Activated T-cell treated with anti-CD3 and anti-CD28 coated beads, Interleukin-2, amount 50 U/mL, for 1 hour (primary cell): ENCODE measurements around the gene PDXDC1.
"Not testable (repeated sequence)": the region's sequence is repeated elsewhere in the genome, so short reads cannot be mapped to it uniquely, and the experiment has no call there.

Experiments used
- DNase-seq: peaks from one replicate; pipeline ENCODE4 v3.0.0-alpha.2; 2020

PDXDC1 gene

DNA sequence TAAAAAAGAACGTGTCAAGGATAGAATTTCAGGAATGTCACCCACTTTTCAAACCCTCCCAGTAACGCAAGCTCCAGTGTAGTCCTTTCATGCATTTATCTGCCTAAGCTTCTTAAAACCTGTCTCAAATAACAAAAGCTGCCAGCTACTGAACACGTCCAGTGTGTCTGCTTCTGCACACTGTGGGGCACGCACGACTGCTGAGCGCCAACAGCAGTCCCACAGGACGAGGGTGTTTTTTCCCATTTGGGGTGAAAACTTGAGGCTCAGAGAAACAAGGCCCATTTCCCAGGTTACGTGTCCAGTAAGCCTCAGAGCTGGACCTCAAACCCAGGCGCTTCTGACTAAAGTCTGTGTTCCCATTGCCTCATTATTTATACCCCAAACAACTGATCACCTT is 63.9 kb downstream of the PDXDC1 start:
- DNase-seq = no peak

DNA sequence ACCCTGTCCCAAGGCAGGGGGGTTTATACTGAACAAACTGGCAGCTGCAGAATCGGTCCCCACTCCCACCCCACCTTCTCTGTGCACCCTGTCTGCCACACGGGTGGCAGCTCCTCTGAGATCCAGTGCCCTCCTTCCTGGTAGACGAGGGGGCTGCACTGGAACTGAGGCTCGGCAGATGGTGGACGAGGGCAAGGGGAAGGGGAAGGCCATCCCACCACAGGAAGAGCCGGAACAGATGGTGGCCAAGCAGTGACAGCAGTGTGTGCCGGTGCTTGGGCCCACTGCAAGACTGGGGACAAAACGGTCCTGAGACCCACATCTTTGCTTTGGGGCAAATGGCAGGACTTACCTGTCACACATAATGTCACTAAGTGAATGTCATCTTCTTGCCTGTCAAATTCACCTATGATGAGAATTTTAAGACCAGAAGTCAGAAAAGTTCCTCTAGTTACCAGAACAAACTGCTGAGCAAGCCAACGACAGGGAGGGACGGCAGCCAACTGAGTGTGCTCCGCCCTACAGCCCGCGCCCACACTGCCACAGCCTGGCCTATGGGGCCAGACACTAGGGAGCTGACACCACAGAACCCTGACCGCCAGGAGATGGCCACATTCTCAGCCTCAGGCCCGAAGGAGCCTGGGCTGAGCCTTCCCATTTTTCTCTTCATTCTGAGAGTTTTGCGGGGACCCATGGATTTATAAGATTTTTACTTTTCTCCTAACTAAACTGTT is 66.6 kb downstream of the PDXDC1 start:
- DNase-seq = no peak

DNA sequence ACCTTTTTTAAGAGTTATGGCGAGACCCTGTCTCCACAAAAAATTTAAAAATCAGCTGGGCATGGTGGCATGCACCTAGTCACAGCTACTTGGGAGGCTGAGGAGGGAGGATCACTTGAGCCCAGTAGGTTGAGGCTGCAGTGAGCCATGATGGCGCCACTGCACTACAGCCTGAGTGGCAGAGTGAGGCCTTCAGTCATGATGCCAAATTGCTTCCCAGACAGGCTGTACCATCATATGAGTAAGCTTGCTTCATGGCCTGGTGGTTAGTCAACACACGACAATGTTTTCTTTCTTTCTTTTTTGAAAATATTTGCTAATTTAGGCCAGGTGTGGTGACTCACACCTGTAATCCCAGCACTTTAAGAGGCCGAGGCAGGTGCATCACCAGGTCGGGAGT is 68.5 kb downstream of the PDXDC1 start:
- no peak for DNase-seq

DNA sequence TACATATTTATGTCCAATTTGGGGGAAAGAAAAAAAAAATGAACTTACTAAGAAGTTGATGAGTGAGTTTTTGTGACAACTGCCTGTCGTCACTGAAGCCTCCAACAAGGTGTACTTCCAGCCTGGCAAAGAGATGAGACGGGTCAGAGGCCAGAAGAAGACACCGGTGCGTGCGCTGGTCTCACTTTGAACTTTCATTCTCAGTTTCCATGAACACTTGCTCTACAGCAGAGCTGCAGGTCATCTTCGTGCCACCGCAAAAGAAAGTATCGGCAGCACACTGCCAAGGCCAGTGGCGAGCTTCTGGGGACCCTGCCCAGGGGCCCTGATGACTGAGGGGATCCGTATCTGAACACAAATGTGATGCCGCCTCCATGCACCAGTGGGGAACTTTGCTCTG is 69.5 kb downstream of the PDXDC1 start:
- no peak for DNase-seq

DNA sequence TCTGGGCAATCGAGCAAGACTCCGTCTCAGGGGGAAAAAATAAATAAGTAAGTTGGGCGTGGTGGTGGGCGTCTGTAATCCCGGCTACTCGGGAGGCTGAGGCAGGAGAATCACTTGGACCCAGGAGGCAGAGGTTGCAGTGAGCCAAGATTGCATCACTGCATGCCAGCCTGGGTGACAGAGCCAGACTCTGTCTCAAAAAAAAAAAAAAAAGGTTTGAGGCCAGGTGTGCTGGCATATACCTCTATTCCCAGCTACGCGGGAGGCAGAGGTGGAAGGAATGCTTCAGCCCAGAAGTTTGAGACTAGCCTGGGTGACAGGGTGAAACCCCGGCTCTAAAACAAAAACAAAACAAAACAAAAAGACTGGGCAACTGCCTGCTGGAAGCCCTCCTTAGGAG is 70.4 kb downstream of the PDXDC1 start:
- not testable (repeated sequence) for DNase-seq

DNA sequence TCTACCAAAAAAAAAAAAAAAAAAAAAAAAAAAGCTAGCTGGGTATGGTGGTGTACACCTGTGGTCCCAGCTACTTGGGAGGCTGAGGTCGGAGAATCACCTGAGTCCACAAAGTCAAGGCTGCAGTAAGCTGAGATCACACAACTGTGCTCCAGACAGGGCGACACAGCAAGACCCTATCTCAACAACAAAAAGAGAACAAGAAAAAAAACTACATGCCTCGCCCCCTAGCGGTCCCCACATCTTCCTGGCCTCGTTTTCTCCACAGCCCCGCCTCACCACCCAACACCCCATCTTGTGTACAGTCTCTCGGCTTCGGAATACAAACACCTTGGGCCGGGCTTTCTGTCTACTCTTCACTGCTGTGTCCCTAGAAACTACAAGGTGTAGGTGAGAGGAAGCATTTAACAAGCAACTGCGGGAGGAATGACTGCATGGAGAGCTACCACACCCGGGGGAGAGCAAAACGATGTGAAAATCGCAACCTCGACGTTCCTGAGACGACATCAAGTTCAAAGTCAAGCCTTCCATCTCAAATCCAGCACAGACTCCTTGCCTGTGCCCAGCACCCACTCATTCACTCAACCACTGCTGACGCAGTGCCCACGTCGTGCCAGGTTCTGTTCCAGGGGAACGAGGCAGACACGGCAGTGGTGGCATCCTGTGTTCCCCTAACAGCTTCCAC is 72.0 kb downstream of the PDXDC1 start:
- DNase-seq = no peak

DNA sequence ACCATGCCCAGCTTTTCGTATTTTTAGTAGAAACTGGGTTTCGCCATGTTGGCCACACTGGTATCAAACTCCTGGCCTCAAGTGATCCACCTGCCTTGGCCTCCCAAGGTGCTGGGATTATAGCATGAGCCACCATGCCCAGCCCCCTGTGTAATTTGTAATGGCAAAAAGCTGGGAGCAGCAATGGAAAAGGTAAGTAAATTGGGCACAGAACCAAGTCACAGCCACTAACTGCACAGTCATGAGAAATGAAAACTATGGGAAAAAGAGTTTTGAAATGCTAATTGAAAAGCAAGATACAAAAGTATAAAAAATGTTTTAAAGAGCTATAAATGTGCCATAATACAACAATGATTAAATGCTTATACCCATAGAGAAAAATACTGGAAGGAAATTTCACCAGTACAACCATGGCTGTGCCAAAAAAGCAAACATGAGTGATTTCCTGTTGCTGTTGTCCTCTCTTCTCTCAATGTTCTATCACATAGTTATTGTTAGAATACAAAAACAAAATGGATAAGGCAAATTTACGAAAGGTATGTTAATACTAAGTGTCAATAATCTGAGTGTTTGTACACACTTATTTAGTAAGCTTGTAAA is 74.9 kb downstream of the PDXDC1 start:
- no peak for DNase-seq

DNA sequence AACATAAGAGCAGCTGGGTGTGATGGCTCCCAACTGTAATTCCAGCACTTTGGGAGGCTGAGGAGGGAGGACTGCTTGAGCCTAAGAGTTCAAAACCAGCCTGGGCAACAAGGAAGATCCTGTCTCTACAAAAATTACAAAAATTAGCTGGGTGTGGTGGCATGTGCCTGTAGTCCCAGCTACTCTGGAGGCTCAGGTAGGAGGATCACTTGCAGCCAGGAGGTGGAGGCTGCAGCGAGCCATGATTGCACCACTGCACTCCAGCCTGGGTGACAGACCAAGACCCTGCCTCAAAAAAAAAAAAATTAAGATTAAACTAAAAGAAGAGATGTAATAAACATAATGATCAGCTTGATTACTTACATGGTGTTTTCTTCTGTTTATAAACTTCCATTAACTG is 75.6 kb downstream of the PDXDC1 start:
- not testable (repeated sequence) for DNase-seq

DNA sequence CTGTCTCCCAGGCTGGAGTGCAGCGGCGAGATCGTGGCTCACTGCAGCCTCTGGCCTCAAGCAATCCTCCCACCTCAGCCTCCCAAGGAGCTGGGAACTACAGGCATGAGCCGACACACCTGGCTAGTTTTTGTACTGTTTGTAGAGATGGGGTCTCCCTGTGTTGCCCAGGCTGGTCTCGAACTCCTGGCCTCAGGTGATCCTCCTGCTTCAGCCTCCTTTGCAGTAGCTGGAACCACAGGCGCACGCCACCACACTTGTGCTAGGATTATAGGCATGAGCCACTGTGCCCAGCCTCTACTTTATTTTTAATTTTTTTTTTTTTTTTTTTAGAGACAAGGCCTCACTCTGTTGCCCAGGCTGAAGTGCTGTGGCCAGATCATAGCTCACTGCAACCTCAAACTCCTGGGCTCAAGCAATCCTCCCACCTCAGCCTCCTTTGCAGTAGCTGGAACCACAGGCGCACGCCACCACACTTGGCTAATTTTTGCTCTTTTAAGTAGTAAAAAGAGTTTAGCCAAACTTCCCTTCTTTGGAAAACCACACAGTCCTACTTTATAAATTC is 76.6 kb downstream of the PDXDC1 start:
- DNase-seq = no peak

DNA sequence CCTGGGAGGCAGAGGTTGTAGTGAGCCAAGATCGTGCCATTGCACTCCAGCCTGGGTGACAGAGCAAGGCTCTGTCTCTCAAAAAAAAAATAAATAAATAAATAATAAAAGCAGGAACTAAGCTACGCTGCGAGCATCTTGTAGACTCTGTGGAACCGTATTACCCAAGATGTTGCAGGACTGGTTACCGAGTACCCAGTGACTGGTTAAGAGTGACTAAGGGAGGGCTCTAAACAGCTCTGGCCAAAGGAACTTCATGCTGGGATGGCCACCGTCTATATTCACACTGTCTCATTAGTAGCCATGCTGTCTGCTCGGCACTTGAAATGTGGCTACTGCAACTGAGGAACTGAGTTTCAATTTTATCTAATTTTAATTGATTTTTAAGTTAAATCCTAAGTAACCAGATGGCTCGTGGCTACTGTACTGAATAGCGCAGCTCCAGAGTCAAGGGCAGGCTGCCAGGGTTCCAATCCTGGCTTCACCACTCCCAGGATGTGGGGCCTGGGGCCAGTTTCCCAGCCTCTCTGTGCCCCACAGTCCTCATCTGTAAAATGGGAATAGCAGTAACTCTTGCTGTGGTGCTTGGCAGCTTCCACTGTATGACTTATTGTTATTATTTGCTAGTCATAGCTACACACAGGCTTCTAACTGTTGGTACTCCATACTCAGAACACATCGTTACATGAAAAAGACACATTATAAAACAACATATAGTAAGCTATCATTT is 78.1 kb downstream of the PDXDC1 start:
- no peak for DNase-seq

DNA sequence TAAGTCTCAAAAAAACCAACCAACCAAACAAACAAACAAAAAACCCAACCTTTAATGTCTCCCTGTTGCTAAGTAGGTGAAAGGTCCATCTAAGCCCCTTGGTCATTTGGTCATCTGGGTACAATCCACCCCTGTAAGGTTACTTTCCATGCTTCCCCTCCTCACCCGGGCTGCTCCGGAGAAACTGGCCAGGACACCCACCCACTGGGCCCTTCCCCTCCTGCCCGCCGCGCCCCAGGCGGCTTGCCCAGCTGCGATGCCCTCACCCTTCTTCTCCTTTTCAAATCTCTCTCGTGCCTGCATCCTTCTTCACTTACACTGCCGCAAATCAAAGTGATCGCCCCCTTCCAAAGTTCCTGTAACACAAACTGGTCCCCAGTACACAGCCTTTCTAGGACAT is 79.1 kb downstream of the PDXDC1 start:
- DNase-seq = no peak

DNA sequence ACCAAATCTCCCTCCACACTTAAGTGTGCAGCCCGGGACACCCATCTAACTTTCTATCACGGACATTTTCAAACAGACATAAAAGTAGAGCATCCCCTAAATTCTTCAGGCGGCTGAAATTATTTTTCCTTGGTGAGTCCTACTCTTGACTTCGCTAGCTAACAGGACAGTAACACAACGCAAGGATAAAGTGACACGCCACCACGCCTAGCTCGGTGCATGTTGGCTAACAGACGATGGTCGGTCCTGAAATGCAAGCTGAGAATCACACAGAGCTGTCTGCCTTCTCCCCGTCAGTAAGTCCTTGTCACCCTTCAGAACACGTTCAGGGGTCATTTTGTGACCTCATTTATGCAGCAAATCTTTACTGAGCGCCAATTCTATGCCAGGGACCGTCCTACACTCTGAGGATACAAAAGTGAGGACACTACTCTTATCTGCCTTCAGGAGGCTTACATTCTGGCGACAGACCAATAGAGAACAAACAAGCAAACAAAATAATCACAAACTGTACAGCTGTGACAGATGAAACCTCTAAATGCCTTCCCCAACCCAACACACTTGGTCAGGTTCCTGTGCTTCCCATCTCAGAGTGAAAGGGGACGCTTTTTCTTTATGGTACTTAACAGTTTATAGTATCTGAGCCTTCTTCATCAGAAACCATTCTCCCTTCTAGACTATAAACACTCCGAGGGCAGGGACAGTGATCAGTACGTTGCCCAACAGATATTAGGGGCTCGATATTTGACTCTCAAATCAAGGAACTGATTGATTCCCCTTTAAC is 79.7 kb downstream of the PDXDC1 start:
- no peak for DNase-seq

DNA sequence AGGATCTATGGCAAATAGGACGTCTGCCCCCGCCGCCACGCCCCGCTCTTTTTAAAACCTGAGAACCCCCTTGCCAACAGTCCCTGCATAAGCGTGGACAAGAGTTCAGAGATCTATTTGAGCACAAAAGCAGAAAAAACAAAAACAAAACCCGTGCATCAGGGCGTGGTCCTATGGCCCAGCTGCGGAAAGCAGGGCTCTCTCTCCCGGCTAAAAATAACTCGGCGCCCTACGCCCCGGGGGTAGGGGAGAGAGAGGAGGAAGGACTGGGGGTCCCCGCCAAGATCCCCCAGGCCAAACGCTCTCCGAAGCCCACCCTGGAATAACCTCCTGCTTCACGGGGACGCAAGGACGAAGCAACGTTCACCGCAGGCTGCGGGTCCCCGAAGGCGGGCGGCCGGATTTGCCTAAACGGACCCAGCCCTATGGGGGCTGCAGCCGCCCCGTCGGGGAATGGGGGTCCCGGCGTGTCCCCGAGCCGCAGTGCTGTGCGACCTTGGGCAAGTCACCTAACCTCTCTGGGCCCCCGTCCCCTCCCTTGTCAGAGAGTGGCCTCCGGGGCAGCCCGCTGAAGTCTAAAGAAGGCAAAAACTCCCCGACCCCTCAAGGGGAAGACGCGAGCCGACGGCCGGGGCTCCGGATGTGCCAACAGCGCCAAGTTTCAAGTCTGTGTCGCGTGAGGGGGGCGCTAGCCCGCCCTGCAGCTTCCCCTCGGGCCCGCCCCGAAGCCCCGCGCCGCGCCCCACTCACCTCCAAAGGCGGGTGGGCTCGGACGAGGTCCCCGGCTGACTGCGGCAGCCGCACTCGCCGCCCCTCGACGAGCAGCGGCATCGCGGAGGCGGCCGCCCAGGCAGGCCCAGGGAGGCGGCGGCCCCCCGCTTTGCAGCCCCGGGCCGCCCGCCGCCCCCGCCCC is 80.6 kb downstream of the PDXDC1 start:
- no peak for DNase-seq

DNA sequence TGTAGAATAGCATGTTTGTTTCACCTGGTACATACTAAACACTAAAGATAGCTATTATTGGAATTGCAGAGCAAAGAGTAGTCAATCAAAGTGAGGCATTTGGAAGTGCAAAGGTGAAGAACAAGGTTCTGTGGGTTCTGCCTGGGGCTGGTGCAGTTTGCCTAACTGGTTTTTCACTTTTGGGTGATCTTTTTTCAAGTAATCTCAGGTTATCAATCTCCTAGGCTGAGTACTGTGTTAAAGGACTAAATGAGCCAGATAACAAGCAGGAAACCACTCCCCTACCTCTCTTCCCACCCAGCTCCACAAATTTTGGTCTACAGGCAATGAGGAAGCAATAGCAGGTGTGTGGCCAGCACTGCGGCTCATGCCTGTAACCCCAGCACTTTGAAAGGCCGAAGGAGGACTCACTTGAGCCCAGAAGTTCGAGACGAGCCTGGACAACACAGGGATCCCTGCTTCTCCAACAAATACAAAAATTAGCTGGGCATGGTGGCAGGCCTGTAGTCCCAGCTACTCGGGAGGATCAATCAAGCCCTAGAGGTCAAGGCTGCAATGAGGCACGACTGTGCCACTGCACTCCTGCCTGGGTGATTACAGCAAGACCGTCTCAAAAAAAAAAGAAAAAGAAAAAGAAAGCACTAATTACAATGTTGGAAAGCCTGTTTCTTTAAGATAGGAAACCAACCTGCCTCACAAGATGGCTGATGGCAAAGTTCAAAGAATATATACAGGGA is 83.0 kb downstream of the PDXDC1 start:
- DNase-seq = no peak

DNA sequence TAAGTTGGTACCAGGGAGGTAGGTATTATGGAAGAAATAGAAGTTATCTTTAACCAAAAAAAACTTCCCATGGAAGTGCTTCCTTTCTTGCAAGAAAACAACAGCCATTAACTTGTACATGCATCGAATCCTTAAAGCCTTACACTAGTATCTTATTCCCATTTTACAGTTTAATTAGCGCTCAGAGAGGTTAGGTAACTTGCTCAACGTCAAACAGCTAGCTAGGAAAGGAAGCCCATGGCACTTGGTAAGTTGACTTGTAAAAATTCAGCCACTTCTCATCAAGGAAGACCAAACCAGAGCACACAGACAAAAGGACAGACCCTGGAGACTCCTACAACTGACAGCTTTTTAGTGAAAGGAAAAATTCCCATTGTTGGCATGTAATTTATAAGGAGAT is 84.5 kb downstream of the PDXDC1 start:
- no peak for DNase-seq

DNA sequence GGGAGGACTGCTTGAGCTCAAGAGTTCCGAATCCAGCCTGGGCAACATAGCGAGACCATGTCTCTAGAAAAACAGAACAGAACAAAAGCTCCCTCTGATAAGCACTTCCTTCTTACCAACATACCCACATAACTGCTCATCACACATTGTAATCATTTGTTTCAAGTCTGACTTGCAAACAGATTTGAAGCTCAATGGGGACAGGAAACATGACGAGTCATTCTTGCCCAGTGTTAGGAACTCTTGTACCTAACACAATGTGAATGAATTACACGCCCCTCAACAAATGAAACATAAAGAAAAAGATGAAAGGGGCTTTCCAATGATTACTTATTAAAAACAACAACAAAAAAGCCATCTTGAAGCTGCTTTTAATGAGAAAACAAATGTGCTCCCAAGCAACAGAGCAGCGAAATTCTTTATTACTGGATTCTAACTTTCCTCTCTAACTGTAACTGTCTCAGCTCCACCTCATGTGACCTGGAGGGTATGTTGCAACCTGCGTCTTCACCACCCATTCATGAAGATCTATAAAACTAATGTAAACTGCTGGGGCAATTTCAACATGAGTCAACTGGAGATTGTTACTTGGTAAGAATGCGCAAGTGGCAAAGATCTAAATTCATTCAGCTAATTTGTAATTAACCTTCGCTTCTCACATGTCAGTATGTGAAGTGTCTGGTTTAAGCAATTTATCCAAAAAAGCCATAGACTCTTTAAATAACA is 87.4 kb downstream of the PDXDC1 start:
- DNase-seq = not testable (repeated sequence)

DNA sequence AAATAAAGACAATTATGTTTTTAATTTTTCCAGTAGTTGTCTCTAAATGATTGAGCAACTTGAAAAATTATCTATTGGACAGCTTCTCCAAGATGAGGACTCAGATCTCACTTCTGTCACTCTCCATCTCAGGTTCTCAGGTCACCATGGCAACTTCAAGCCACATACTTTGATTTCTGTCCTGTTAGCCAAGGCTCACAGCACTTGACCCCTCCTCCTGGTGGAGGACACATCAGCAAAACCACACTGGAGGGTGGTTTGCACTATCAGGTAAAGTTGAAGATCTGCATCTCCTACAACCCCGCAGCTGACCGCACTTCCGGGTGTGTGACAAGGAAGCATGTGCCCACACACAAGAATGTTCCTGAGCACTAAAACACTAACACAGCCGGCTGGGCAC is 91.1 kb downstream of the PDXDC1 start:
- not testable (repeated sequence) for DNase-seq

DNA sequence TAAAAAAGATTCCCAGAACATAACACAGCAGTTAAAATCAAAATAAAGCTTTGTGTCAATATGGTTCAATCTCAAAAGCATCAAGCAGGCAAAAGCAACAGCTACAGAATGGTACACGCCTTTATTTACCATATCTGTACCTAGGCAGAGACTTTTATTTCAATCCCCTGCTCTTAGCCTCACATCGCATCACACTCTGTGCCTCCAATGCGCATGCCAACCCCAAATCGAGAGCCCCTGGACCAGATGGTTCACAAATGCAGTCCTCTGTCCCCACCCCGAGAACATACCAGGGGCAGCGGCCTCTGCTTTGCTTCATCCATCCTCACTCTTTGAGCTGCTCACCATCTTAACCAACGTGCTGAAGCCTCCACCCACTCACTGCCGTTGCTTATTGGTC is 91.9 kb downstream of the PDXDC1 start:
- DNase-seq = not testable (repeated sequence)

DNA sequence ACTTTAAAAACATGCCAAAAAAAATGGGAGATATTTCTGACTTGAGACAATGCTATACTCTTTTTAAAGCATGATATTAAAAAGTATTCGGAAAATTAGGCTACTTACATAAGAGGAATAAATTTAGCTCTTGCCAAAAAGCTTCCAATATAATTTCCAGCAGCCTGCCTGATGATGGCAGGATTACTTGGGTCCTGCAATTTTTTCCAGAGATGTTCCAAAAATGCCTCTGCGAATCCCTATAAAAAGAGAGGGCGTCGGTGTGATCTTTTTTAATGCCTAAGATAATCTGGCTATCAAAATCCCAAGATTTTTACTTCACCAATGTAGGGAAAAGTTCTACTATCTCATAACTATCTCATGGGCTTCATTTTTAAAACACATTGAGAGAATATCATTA is 96.2 kb downstream of the PDXDC1 start:
- DNase-seq = not testable (repeated sequence)
